Temporal lobe (tissue), 1 donor: Measurements from ENCODE around the gene C5orf15. TPM values are rescaled to one million over a fixed set of nuclear protein-coding genes. Genes with fewer than 3 reads are reported as not detected.

Experiments used
- total RNA-seq: library from RNA; depleted of rRNA; stranded (reverse); fragments of >200 nt; gene quantifications from one replicate; pipeline ENCODE4 v1.2.3, GENCODE V29; 2014

C5orf15 gene
- total RNA-seq, 1 donor from 2014 or later = 31.2 TPM

Other genes starting within 250 kb of the C5orf15 start
- 136 TPM for gene VDAC1, start 36.4 kb upstream of the C5orf15 start, total RNA-seq
- 0.98 TPM for gene TCF7, start 146.1 kb upstream of the C5orf15 start, total RNA-seq
- 186 TPM for gene SKP1, start 208.3 kb upstream of the C5orf15 start, total RNA-seq